BJ (cell line): ENCODE data around the gene MYLK2. TPM values are rescaled to one million over a fixed set of nuclear protein-coding genes. Genes with fewer than 3 reads are reported as not detected.

Experiments
- CTCF ChIA-PET: fragments of 350-600 bp; formaldehyde crosslinking; extraction: SDS; loops from one replicate; lab custom pipeline; 2021; ENCODE audit warnings: antibody characterized with exemption, inconsistent platforms; lab: Yijun Ruan, JAX
- POLR2A ChIA-PET: fragments of 300-600 bp; sonication (Branson Sonifier 250); formaldehyde crosslinking; extraction: SDS; loops from one replicate; lab custom pipeline; 2021; ENCODE audit warnings: antibody characterized with exemption; lab: Charles Lee
- DNase-seq: peaks from one replicate; pipeline ENCODE4 v3.0.0-alpha.2; 2011; ENCODE audit warnings: low read depth
- H3K27me3 ChIP-seq: 2 replicates; pipeline ENCODE4 v1.6.0; 2011; ENCODE audit warnings: low read length; ENCODE audit not compliant: control insufficient read depth, insufficient read depth
- H3K36me3 ChIP-seq: 2 replicates; pipeline ENCODE4 v1.5.1; 2011; ENCODE audit warnings: low read length; ENCODE audit not compliant: control insufficient read depth, insufficient read depth
- H3K4me3 ChIP-seq: 2 replicates; pipeline ENCODE4 v1.5.1; 2011; ENCODE audit warnings: low read depth, mild to moderate bottlenecking, control low read depth, low read length
- polyA plus RNA-seq: library from polyadenylated mRNA; depleted of rRNA; stranded (reverse); fragments of >200 nt; gene quantifications from 2 replicates; pipeline ENCODE4 v1.2.3, GENCODE V29; 2011
- TF ChIP-seq, protein P1 (sequence below): IDR thresholded peaks from 2 replicates; pipeline ENCODE4 v1.5.1; 2011; ENCODE audit warnings: low read depth, mild to moderate bottlenecking, control low read depth, inconsistent platforms, low read length, moderate library complexity; ENCODE audit not compliant: insufficient read depth

Gene MYLK2
- polyA plus RNA-seq, 1 experiment: 0.10 TPM

DNA sequence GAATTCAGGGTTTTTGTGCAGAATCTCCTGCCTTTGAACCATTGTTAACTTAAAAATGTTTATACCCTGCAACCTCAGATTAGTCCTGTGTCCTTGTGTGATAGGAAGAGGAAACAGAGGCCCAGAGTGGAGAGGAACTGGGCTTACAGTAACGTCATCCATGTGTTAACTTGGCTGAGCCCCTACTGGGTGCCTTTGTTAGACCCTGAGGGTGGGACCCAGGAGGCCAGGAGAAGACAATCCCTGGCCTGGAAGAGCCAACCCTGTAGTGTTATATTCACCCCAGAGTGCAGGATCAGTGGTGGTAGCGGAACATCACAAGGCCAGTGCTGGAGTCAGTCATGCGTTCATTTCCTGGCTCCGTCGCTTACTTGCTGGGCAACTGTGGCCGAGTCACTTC is 10.6 kb downstream of the MYLK2 start:
- no peaks in the 10 kb centered on the region for H3K27me3 ChIP-seq
- no peak overlapping the region for H3K4me3 ChIP-seq
- CTCF ChIA-PET: interaction anchor here (0.5 to 1.5 kb wide), 5 partner anchors 12 to 263 kb away, joined by 3 to 4 read pairs (median 3); partner anchors contain the start of gene FOXS1
- TF ChIP-seq, protein P1, sequence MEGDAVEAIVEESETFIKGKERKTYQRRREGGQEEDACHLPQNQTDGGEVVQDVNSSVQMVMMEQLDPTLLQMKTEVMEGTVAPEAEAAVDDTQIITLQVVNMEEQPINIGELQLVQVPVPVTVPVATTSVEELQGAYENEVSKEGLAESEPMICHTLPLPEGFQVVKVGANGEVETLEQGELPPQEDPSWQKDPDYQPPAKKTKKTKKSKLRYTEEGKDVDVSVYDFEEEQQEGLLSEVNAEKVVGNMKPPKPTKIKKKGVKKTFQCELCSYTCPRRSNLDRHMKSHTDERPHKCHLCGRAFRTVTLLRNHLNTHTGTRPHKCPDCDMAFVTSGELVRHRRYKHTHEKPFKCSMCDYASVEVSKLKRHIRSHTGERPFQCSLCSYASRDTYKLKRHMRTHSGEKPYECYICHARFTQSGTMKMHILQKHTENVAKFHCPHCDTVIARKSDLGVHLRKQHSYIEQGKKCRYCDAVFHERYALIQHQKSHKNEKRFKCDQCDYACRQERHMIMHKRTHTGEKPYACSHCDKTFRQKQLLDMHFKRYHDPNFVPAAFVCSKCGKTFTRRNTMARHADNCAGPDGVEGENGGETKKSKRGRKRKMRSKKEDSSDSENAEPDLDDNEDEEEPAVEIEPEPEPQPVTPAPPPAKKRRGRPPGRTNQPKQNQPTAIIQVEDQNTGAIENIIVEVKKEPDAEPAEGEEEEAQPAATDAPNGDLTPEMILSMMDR: no peak
- POLR2A ChIA-PET: no interaction called here
- H3K36me3 ChIP-seq: no peaks in the 10 kb centered on the region
- no peak for DNase-seq

DNA sequence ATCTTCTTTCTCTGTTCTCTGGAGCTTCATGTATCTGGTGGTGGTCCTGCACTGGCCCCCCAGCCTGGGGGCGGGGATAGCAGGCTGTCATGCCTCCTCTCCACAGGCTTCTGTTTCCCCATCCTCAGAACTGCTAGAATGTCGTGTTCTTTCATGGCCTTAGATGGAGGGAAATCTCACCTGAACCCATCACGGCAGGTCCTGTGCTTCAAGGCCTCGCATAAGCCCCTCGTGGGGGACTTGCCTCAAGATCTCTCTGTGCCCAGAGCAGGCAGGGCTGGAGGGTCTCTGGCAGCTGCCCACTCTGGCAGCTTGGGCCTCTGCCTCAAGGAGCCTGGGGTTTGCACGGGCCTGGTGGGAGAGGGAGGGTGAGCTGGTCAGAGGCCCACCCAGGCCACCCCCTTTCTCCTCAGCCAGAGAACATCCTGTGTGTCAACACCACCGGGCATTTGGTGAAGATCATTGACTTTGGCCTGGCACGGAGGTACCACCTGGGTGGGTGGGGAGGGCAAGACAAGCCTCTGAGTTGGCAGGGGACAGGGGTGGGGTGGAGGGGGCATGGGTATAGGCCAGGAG is 11.3 kb downstream of the MYLK2 start:
- Histone ChIP-seq H3K36me3 (no peaks in the 10 kb centered on the region), H3K27me3 (0 out of 2 replicates have a peak, but pooled peaks cover 2% of the 10 kb centered on the region), H3K4me3 (no peak overlapping the region)
- POLR2A ChIA-PET: no interaction called here
- TF ChIP-seq, protein P1: no peak
- no peak for DNase-seq
- CTCF ChIA-PET: interaction anchor here (0.7 to 1.5 kb wide), 2 partner anchors 15 to 319 kb away, joined by 3 read pairs; partner anchors contain the start of gene FOXS1

DNA sequence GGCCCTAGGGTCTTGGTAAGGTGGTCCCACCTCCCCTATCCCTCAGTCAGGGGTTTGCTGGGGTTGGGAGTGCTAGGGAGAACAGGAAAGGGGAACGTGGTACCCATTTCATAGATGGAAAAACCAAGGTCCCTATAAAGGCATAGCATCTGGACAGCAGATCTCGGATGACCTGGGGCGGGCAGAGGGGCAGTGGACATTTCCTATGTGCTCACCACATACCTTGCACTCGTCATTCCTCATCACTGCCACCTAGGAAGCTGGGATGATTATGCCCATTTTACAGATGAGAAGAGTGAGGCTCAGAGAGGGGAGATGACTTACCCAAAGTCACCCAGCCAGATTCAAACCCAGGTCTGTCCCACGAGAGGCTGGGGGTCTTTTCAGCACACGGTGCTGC is 12.1 kb downstream of the MYLK2 start:
- DNase-seq: no peak
- Histone ChIP-seq H3K4me3 (no peak overlapping the region), H3K36me3 (no peaks in the 10 kb centered on the region), H3K27me3 (0 out of 2 replicates have a peak, but pooled peaks cover 2% of the 10 kb centered on the region)
- TF ChIP-seq, protein P1: no peak
- POLR2A ChIA-PET: no interaction called here
- CTCF ChIA-PET: interaction anchor here (0.7 kb wide), 1 partner anchor 320 kb away, joined by 3 read pairs; no protein-coding TSS in a partner anchor

DNA sequence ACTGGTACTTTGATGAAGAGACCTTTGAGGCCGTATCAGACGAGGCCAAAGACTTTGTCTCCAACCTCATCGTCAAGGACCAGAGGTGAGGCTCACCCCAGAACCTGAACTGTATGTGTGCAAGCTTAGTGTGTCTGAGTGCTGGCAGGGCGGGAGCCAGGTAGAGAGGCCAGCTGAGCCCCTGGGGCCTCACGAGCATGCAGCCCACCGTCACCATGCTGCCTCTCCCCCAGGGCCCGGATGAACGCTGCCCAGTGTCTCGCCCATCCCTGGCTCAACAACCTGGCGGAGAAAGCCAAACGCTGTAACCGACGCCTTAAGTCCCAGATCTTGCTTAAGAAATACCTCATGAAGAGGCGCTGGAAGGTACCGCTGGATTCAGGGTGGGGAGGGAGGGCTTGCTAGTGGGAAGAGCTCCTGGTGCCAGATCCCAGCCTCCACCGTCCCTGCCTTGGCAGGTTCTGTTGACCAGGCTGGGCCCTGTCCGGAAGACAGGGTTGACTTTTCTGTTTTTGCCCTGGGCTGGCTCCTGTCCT is 12.7 kb downstream of the MYLK2 start:
- TF ChIP-seq, protein P1: no peak
- DNase-seq: no peak

DNA sequence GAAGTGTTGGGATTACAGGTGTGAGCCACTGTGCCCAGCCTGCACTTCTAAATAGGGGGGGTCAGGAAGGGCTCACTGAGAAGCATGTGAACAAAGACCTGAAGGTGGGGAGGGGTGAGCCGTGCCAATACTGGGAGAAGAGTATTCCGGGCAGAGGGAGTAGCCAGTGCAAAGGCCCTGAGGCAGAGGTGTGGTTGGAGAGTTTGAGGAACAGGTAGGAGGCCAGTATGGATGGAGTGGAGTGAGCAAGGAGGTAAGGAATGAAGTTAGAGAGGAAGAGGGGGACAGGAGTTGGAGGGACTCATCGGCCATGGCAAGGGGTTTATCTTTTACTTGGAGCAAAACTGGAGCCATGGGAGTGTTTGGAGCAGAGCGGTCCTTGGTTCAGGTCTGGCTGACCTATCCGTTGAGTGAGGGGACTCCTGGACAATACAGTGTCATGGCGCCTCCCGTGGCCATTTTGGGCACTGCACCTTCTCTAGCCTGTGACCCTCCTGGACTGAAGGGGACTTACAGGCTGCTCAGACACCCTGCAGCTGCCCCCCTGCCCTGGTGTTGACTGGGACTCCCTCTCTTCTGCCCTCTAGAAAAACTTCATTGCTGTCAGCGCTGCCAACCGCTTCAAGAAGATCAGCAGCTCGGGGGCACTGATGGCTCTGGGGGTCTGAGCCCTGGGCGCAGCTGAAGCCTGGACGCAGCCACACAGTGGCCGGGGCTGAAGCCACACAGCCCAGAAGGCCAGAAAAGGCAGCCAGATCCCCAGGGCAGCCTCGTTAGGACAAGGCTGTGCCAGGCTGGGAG is 14.2 kb downstream of the MYLK2 start:
- no peak for DNase-seq
- H3K4me3 ChIP-seq: no peak overlapping the region
- ChIA-PET CTCF (interaction anchor here (0.5 to 10.6 kb wide), 9 partner anchors 10 to 199 kb away, joined by 3 to 105 read pairs (median 4); partner anchors contain the start of gene MYLK2), POLR2A (no interaction called here)
- H3K27me3 ChIP-seq: 0 out of 2 replicates have a peak, but pooled peaks cover 2% of the 10 kb centered on the region
- TF ChIP-seq, protein P1: peak; percentile 81
- no peaks in the 10 kb centered on the region for H3K36me3 ChIP-seq

More for the DNA sequence above, 12.7 kb downstream of the MYLK2 start:
- H3K36me3 ChIP-seq: no peaks in the 10 kb centered on the region
- H3K4me3 ChIP-seq: no peak overlapping the region
- CTCF ChIA-PET: interaction anchor here (10.6 kb wide), 1 partner anchor 9 kb away, joined by 105 read pairs; the partner anchor contains the start of gene MYLK2
- 0 out of 2 replicates have a peak, but pooled peaks cover 2% of the 10 kb centered on the region for H3K27me3 ChIP-seq
- POLR2A ChIA-PET: no interaction called here
